Stimulated activated CD4-positive, alpha-beta T cell treated with anti-CD3 and anti-CD28 coated beads, Interleukin-15, amount 100 ng/mL, for 48 hours (primary cell): Measurements from ENCODE around the gene ARHGAP29.

Experiments used
- DNase-seq, 2 donors: peaks; one replicate each; pipeline ENCODE4 v3.0.0-alpha.2; 2020; ENCODE audit warnings: low read depth in 2 of 2

Gene ARHGAP29

GRCh38 chr1:94234615-94235014, 2.8 kb downstream of the ARHGAP29 start:
- no peak for DNase-seq

GRCh38 chr1:94231746-94232145, 5.6 kb downstream of the ARHGAP29 start:
- DNase-seq: no peak

GRCh38 chr1:94230920-94231319, 6.5 kb downstream of the ARHGAP29 start:
- DNase-seq: no peak

GRCh38 chr1:94228640-94229375, 8.6 kb downstream of the ARHGAP29 start:
- DNase-seq: no peak

GRCh38 chr1:94227624-94228023, 9.8 kb downstream of the ARHGAP29 start:
- DNase-seq: no peak

- no peak for DNase-seq
These were observed 11.5 kb downstream of the ARHGAP29 start for GRCh38 chr1:94225845-94226244.

- no peak for DNase-seq
These were observed 19.1 kb downstream of the ARHGAP29 start for GRCh38 chr1:94218332-94218731.

GRCh38 chr1:94215955-94216354, 21.4 kb downstream of the ARHGAP29 start:
- no peak for DNase-seq

- DNase-seq: no peak
These were observed 27.4 kb downstream of the ARHGAP29 start for GRCh38 chr1:94209982-94210381.

- no peak for DNase-seq
These were observed 28.0 kb downstream of the ARHGAP29 start for GRCh38 chr1:94209425-94209824.

GRCh38 chr1:94207695-94208094, 29.7 kb downstream of the ARHGAP29 start:
- no peak for DNase-seq

GRCh38 chr1:94205639-94206038, 31.7 kb downstream of the ARHGAP29 start:
- DNase-seq: no peak

GRCh38 chr1:94202241-94202640, 35.1 kb downstream of the ARHGAP29 start:
- DNase-seq: no peak

GRCh38 chr1:94199398-94199797, 38.0 kb downstream of the ARHGAP29 start:
- no peak for DNase-seq

GRCh38 chr1:94194079-94194865, 43.1 kb downstream of the ARHGAP29 start:
- no peak for DNase-seq

- no peak for DNase-seq
These were observed 44.3 kb downstream of the ARHGAP29 start for GRCh38 chr1:94193128-94193527.

GRCh38 chr1:94191216-94191615, 46.2 kb downstream of the ARHGAP29 start:
- no peak for DNase-seq

GRCh38 chr1:94186946-94187345, 50.4 kb downstream of the ARHGAP29 start:
- no peak for DNase-seq

- no peak for DNase-seq
These were observed 54.1 kb downstream of the ARHGAP29 start for GRCh38 chr1:94183197-94183815.

GRCh38 chr1:94182191-94182590, 55.2 kb downstream of the ARHGAP29 start:
- DNase-seq: no peak

GRCh38 chr1:94180650-94181049, 56.7 kb downstream of the ARHGAP29 start:
- no peak for DNase-seq

- no peak for DNase-seq
These were observed 58.5 kb downstream of the ARHGAP29 start for GRCh38 chr1:94178901-94179300.

- DNase-seq: no peak
These were observed 68.3 kb downstream of the ARHGAP29 start for GRCh38 chr1:94169126-94169525.
